ENCODE data around the gene TRIM45. TPM values are rescaled to one million over a fixed set of nuclear protein-coding genes. Genes with fewer than 3 reads are reported as not detected.

The TRIM45 gene
- total RNA-seq, 1 experiment from 2014 or later, result 3.2 TPM

- BruUV-seq (replicated peaks), result no TSS peak
- POLR2A ChIA-PET (ENCODE audit: low non-redundant PET), result no interaction called here
- intact Hi-C loops (cut with micrococcal nuclease; ENCODE audit: unreplicated experiment), result no loop called here
These were observed 14.2 kb downstream of the TRIM45 start for GRCh38 chr1:117107364-117107763.

DNA sequence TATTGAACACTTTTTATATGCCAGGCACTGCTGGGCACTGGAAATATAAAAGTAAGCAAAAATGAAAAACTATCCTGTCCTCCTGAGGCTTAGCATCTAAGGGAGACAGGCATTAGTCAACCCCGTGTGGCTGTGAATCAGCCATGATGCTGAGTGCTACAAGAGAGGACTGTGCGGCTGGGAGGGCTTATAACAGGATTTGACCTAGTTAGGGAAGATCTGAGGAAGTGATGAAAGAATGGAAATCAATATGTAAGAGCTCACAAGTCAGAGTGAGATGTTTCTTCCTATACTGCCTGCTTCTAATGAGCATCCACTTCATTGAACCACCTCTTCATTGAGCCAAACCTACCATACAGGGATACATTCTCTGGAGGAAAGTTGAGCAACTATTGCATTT, 15.1 kb downstream of the TRIM45 start:
- H3K4me3 ChIP-seq (ENCODE audit: low read depth, low read length, poor library complexity, severe bottlenecking), result no peak overlapping the region
- DNase-seq (ENCODE audit: low spot score), result no peak
- POLR2A ChIA-PET (ENCODE audit: low non-redundant PET), result no interaction called here

More at GRCh38 chr1:117107364-117107763, 14.2 kb downstream of the TRIM45 start:
- peaks cover 1% of the 10 kb centered on the region for H3K36me3 ChIP-seq (ENCODE audit: insufficient read depth, low read length, poor library complexity, severe bottlenecking)
- CTCF ChIA-PET, result no interaction called here
- H3K9me3 ChIP-seq (ENCODE audit: low read depth, low read length, poor library complexity, severe bottlenecking), result no peaks in the 10 kb centered on the region
- no peak overlapping the region for H3K27ac ChIP-seq (ENCODE audit: low read depth, low read length, poor library complexity, severe bottlenecking)
- no peak for DNase-seq (ENCODE audit: low spot score)
- H3K4me1 ChIP-seq (ENCODE audit: insufficient read depth, low read length, poor library complexity, severe bottlenecking), result no peaks in the 10 kb centered on the region
- no peak for TF ChIP-seq EZH2 (IDR thresholded peaks at IDR 0.05; ENCODE audit: borderline replicate concordance, low read depth, low read length, poor library complexity, severe bottlenecking)
- no peak for TF ChIP-seq CTCF (conservative IDR thresholded peaks at IDR 0.05; ENCODE audit: low read depth, low read length)
- no peaks in the 10 kb centered on the region for H3K27me3 ChIP-seq (replicated peaks; ENCODE audit: insufficient read depth, low read depth, low read length, poor library complexity)
- no peak overlapping the region for H3K4me3 ChIP-seq (ENCODE audit: low read depth, low read length, poor library complexity, severe bottlenecking)

DNA sequence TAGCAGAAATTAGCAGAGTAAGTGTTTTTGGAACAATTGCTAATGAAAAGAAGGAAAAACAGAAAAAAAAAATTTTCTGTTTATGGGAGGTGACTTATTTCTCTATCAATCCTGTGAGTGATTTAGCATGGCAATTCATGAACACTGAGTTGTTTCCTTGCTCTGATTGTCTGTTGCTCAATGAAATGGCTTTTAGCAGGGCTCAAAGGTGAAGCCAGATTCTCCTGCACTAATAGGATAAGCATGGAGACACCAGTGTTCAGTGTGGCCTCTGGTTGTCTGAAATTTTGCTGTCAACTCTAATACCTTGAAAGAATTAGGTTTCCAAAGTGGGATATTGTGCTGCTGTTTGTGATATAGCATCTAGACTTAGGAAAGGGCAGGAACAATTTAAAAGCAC, 15.8 kb downstream of the TRIM45 start:
- TF ChIP-seq CTCF (conservative IDR thresholded peaks at IDR 0.05; ENCODE audit: low read depth, low read length) (no peak), EZH2 (IDR thresholded peaks at IDR 0.05; ENCODE audit: borderline replicate concordance, low read depth, low read length, poor library complexity, severe bottlenecking) (no peak)
- POLR2A ChIA-PET (ENCODE audit: low non-redundant PET), result no interaction called here
- Histone ChIP-seq H3K4me3 (ENCODE audit: low read depth, low read length, poor library complexity, severe bottlenecking) (no peak overlapping the region), H3K9me3 (ENCODE audit: low read depth, low read length, poor library complexity, severe bottlenecking) (no peaks in the 10 kb centered on the region), H3K27ac (ENCODE audit: low read depth, low read length, poor library complexity, severe bottlenecking) (no peak overlapping the region), H3K36me3 (ENCODE audit: insufficient read depth, low read length, poor library complexity, severe bottlenecking) (peaks cover 6% of the 10 kb centered on the region), H3K27me3 (replicated peaks; ENCODE audit: insufficient read depth, low read depth, low read length, poor library complexity) (no peaks in the 10 kb centered on the region), H3K4me1 (ENCODE audit: insufficient read depth, low read length, poor library complexity, severe bottlenecking) (no peaks in the 10 kb centered on the region)
- intact Hi-C loops (cut with micrococcal nuclease; ENCODE audit: unreplicated experiment), result no loop called here
- CTCF ChIA-PET, result no interaction called here
- no peak for DNase-seq (ENCODE audit: low spot score)
- BruUV-seq (replicated peaks), result no TSS peak

More for the DNA sequence above, 15.1 kb downstream of the TRIM45 start:
- Histone ChIP-seq H3K9me3 (ENCODE audit: low read depth, low read length, poor library complexity, severe bottlenecking) (no peaks in the 10 kb centered on the region), H3K27ac (ENCODE audit: low read depth, low read length, poor library complexity, severe bottlenecking) (no peak overlapping the region), H3K27me3 (replicated peaks; ENCODE audit: insufficient read depth, low read depth, low read length, poor library complexity) (no peaks in the 10 kb centered on the region), H3K36me3 (ENCODE audit: insufficient read depth, low read length, poor library complexity, severe bottlenecking) (peaks cover 6% of the 10 kb centered on the region), H3K4me1 (ENCODE audit: insufficient read depth, low read length, poor library complexity, severe bottlenecking) (no peaks in the 10 kb centered on the region)
- intact Hi-C loops (cut with micrococcal nuclease; ENCODE audit: unreplicated experiment), result no loop called here
- CTCF ChIA-PET, result no interaction called here
- no TSS peak for BruUV-seq (replicated peaks)
- no peak for TF ChIP-seq EZH2 (IDR thresholded peaks at IDR 0.05; ENCODE audit: borderline replicate concordance, low read depth, low read length, poor library complexity, severe bottlenecking)
- no peak for TF ChIP-seq CTCF (conservative IDR thresholded peaks at IDR 0.05; ENCODE audit: low read depth, low read length)
